HG02943 (cell line): ENCODE results near the gene NPC2.

ENCODE experiments used
- ATAC-seq: cut with Tn5 transposase; IDR thresholded peaks from one replicate; pipeline ENCODE4 v1.9.1; 2021; ENCODE audit warnings: mild to moderate bottlenecking, low read depth, moderate library complexity; ENCODE audit not compliant: unreplicated experiment

NPC2 gene

GRCh38 chr14:74504412-74504811, 11.3 kb upstream of the NPC2 start:
- ATAC-seq: no peak

GRCh38 chr14:74503938-74504335, 10.8 kb upstream of the NPC2 start:
- no peak for ATAC-seq

- no peak for ATAC-seq
Observed at GRCh38 chr14:74503291-74503937, 10.3 kb upstream of the NPC2 start.

- no peak for ATAC-seq
Observed at GRCh38 chr14:74502236-74503019, 9.3 kb upstream of the NPC2 start.

- no peak for ATAC-seq
Observed at GRCh38 chr14:74501691-74502090, 8.6 kb upstream of the NPC2 start.

- ATAC-seq: no peak
Observed at GRCh38 chr14:74501135-74501614, 8.1 kb upstream of the NPC2 start.

- no peak for ATAC-seq
Observed at GRCh38 chr14:74500417-74501134, 7.5 kb upstream of the NPC2 start.

- ATAC-seq: no peak
Observed at GRCh38 chr14:74495356-74495755, 2.3 kb upstream of the NPC2 start.

- ATAC-seq: peak; percentile 88
Observed at GRCh38 chr14:74493343-74494261, 497 bp upstream of the NPC2 start, which contains the start of gene ISCA2. TSS of gene ISCA2 (plus strand) at chr14:74493765. CDS start at chr14:74493775, 10 bp downstream.

- no peak for ATAC-seq
Observed at GRCh38 chr14:74491956-74492775, 939 bp downstream of the NPC2 start.

- ATAC-seq: no peak
Observed at GRCh38 chr14:74490486-74490885, 2.6 kb downstream of the NPC2 start.

- no peak for ATAC-seq
Observed at GRCh38 chr14:74488786-74489397, 4.2 kb downstream of the NPC2 start.

GRCh38 chr14:74486164-74486563, 6.9 kb downstream of the NPC2 start:
- ATAC-seq: no peak

GRCh38 chr14:74483321-74483720, 9.8 kb downstream of the NPC2 start:
- ATAC-seq: no peak

GRCh38 chr14:74482571-74482970, 10.5 kb downstream of the NPC2 start:
- ATAC-seq: no peak

- ATAC-seq: no peak
Observed at GRCh38 chr14:74480046-74480445, 13.1 kb downstream of the NPC2 start.

- no peak for ATAC-seq
Observed at GRCh38 chr14:74478996-74479635, 14.0 kb downstream of the NPC2 start.

GRCh38 chr14:74476607-74477006, 16.5 kb downstream of the NPC2 start:
- no peak for ATAC-seq
